Common myeloid progenitor, CD34-positive (primary cell): ENCODE measurements around the gene CPSF3.
"Not testable (repeated sequence)": the region's sequence is repeated elsewhere in the genome, so short reads cannot be mapped to it uniquely, and the experiment has no call there.

Source experiments
- CTCF ChIA-PET: fragments of 350-600 bp; sonication (Branson Sonifier 250); formaldehyde crosslinking; loops from one replicate; lab custom pipeline; 2021; ENCODE audit warnings: antibody characterized with exemption; lab: Charles Lee
- POLR2A ChIA-PET: fragments of 350-600 bp; sonication (Branson Sonifier 250); formaldehyde crosslinking; loops from one replicate; lab custom pipeline; 2021; ENCODE audit warnings: antibody characterized with exemption; lab: Charles Lee
- DNase-seq, 3 donors: peaks; one replicate each; pipeline versions ENCODE4 v3.0.0 to v3.0.0-alpha.2; 2013
- H3K27ac ChIP-seq, 2 experiments: 1 replicate in 1 of 2; 2 replicates in 1 of 2; pipeline ENCODE4 v1.7.0; 2013; ENCODE audit warnings: inconsistent platforms in 2 of 2, low read length in 2 of 2, mild to moderate bottlenecking in 2 of 2, low read depth in 1 of 2, moderate library complexity in 1 of 2; ENCODE audit not compliant: severe bottlenecking in 2 of 2, insufficient read depth in 1 of 2, poor library complexity in 1 of 2
- H3K27me3 ChIP-seq, 5 experiments: replicated peaks in 2 of 5; 1 replicate in 3 of 5; 2 replicates in 2 of 5; pipeline versions ENCODE4 v1.6.1 to v1.7.0; 2013; ENCODE audit warnings: low read length in 4 of 5, mild to moderate bottlenecking in 2 of 5, moderate library complexity in 2 of 5, inconsistent platforms in 1 of 5; ENCODE audit not compliant: insufficient read depth in 5 of 5, control insufficient read depth in 4 of 5
- H3K36me3 ChIP-seq, 4 experiments: 1 replicate in 2 of 4; 2 replicates in 2 of 4; pipeline versions ENCODE4 v1.6.1 to v1.7.0; 2013; ENCODE audit warnings: low read length in 3 of 4, control low read depth in 1 of 4, mild to moderate bottlenecking in 1 of 4; ENCODE audit not compliant: control insufficient read depth in 4 of 4, insufficient read depth in 4 of 4
- H3K4me1 ChIP-seq, 4 experiments: 1 replicate in 3 of 4; 2 replicates in 1 of 4; pipeline versions ENCODE4 v1.6.1 to v1.7.1; 2013; ENCODE audit warnings: low read length in 3 of 4, mild to moderate bottlenecking in 3 of 4, control low read depth in 1 of 4, inconsistent platforms in 1 of 4, moderate library complexity in 1 of 4; ENCODE audit not compliant: control insufficient read depth in 4 of 4, insufficient read depth in 4 of 4; ENCODE audit errors: control extremely low read depth in 1 of 4
- H3K4me3 ChIP-seq, 7 experiments: 1 replicate in 4 of 7; 2 replicates in 3 of 7; pipeline versions ENCODE4 v1.5.1 to v1.7.0; 2013; ENCODE audit warnings: mild to moderate bottlenecking in 7 of 7, low read length in 6 of 7, moderate library complexity in 6 of 7, inconsistent platforms in 2 of 7, low read depth in 2 of 7, control low read depth in 1 of 7; ENCODE audit not compliant: insufficient read depth in 4 of 7, control insufficient read depth in 1 of 7; ENCODE audit errors: extremely low read depth in 1 of 7
- H3K9me3 ChIP-seq, 5 experiments: 1 replicate in 4 of 5; 2 replicates in 1 of 5; pipeline versions ENCODE4 v1.6.1 to v1.7.1; 2013; ENCODE audit warnings: low read length in 4 of 5, mild to moderate bottlenecking in 2 of 5, inconsistent platforms in 1 of 5, low read depth in 1 of 5, moderate library complexity in 1 of 5; ENCODE audit not compliant: control insufficient read depth in 4 of 5, insufficient read depth in 2 of 5; ENCODE audit errors: control extremely low read depth in 1 of 5
- WGBS: methylation state at CpG from one replicate; pipeline ENCODE4 v1.1.5; 2013; ENCODE audit not compliant: insufficient coverage; 5-methylcytosine and 5-hydroxymethylcytosine counted together

Gene CPSF3

GRCh38 chr2:9398251-9398650 lies 25.2 kb upstream of the CPSF3 start:
- H3K27me3 ChIP-seq, H3K27ac ChIP-seq, POLR2A ChIA-PET, DNase-seq, H3K4me3 ChIP-seq, H3K9me3 ChIP-seq, H3K4me1 ChIP-seq: not testable (repeated sequence)
- CTCF ChIA-PET = interaction anchor here (1.5 kb wide), 1 partner anchor 9 kb away, joined by 3 read pairs; no protein-coding TSS in a partner anchor
- WGBS = 99% methylated on average over 11 of the region's 11 CpGs
- H3K36me3 ChIP-seq = peaks cover 0 to 19% (median 0%) of the 10 kb centered on the region in 4 experiments

DNA sequence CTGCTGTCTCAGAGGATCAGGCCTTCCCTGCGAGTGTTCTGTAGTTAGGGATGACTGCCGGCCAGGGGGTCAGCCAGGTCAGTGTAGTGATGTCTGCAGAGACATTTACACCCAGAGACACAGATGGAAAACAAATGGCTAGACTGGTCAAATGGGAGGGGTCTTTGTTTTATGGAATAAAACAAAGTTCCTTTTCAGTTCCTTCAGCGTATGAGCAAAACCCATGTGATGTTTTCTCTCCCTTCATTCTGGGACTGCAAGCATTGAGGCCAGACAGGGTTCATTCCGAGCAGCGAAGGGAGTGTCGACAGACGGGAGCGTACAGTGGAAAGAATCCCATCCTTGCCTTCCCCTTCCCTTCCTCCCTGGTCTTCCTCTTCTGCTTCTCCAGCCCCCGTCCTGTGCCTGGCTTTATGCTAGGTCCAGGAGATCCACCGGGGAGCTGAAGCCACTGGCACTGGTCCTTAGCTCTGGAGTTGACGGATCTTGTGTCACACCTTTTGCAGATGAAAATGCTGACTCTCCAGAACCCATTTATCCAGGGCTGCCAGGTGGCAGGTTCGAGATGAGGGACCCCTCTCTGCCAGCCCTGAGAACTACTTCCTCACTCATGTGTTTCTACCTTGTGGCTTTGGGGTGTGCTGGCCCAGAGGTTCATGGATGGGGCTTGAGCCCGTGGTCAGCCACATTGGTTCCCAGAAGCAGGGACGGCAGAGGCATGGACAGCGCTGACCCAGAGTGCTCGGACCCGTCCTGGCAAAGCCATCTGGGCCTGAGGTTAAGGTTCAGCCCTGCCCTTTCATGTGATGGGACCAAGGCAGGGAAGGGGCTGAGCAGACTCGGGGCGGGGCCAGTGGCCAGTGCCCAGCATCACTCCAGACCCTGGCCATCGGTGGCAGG lies 24.3 kb upstream of the CPSF3 start:
- 92% methylated on average over 20 of the region's 20 CpGs for WGBS
- Histone ChIP-seq H3K36me3 (peaks cover 0 to 18% (median 0%) of the 10 kb centered on the region in 4 experiments), H3K9me3 (no peaks in the 10 kb centered on the region), H3K4me1 (peaks cover 0 to 6% (median 3%) of the 10 kb centered on the region in 4 experiments), H3K27me3 (no peaks in the 10 kb centered on the region), H3K4me3 (no peak overlapping the region), H3K27ac (no peak overlapping the region)
- CTCF ChIA-PET = no interaction called here
- POLR2A ChIA-PET = no interaction called here
- no peak for DNase-seq

DNA sequence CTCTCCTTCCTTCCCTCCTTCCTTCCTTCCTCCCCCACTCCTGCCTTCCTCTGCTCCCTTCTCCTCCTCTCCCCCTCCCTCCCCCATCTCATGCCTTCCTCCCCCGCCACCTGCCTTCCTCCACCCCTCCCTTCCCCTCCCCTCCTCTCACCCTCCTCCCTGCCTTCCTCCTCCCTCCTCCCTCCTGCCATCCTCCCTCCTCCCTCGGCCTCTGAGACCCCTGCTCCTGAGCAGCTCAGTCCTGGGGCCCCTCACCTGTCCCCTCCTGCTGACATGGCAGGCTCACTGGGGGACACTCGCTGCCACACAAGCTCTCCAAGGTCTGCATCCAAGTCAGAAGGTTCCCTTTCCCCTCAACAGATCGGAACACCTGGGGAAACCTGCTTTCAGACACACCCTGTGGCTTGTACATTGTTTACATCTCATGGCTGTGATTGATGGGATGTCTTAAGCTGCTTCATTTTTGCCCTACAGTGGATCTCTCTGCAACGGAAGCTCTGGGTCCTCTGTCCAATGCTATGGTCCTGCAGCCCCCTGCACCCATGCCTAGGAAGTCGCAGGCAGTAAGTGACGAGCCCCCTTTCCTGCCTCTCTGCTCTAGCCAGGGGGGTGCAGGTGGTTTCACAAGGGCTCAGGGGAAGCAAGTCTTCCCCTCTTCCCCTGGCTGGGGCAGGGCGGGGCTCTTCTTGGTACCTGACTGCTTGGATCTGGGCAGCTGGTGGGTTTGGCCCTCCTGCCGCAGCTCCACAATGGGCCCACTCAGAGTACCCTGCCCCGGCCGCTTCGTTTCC lies 23.0 kb upstream of the CPSF3 start:
- Histone ChIP-seq H3K27me3 (no peaks in the 10 kb centered on the region), H3K9me3 (no peaks in the 10 kb centered on the region), H3K4me3 (no peak overlapping the region), H3K27ac (no peak overlapping the region), H3K4me1 (peaks cover 0 to 6% (median 3%) of the 10 kb centered on the region in 4 experiments), H3K36me3 (peaks cover 0 to 11% (median 0%) of the 10 kb centered on the region in 4 experiments)
- DNase-seq = no peak
- POLR2A ChIA-PET = no interaction called here
- CTCF ChIA-PET = no interaction called here
- WGBS = 96% methylated on average over 10 of the region's 12 CpGs

DNA sequence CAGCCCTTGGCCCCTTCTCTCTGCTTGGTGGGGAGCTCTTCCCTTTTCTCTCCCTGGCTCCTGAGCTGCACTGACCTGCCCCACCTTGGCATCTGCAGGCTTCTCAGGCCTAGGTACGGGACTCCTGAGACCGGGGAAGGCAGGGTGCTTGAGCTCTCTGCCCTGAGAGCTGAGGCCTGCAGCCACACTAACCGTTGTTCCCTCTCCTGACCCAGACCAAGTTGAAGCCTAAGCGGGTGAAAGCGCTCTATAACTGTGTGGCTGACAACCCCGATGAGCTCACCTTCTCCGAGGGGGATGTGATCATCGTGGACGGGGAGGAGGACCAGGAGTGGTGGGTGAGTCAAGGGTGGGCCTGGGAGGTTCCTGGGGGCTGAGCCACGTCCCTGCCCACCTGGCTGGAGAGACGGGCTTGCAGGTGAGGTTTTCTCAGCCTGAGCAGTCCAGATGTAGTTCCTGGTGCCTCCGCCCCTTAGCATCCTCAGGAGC lies 22.4 kb upstream of the CPSF3 start:
- Histone ChIP-seq H3K9me3 (no peaks in the 10 kb centered on the region), H3K27ac (no peak overlapping the region), H3K36me3 (peaks cover 0 to 9% (median 0%) of the 10 kb centered on the region in 4 experiments), H3K27me3 (no peaks in the 10 kb centered on the region), H3K4me3 (no peak overlapping the region), H3K4me1 (peaks cover 0 to 6% (median 3%) of the 10 kb centered on the region in 4 experiments)
- no peak for DNase-seq
- WGBS = 98% methylated on average over 7 of the region's 12 CpGs
- ChIA-PET POLR2A (no interaction called here), CTCF (no interaction called here)

GRCh38 chr2:9401646-9402371 lies 21.6 kb upstream of the CPSF3 start:
- Histone ChIP-seq H3K27me3 (no peaks in the 10 kb centered on the region), H3K4me1 (peaks cover 0 to 6% (median 3%) of the 10 kb centered on the region in 4 experiments), H3K9me3 (no peaks in the 10 kb centered on the region), H3K36me3 (peaks cover 0 to 12% (median 2%) of the 10 kb centered on the region in 4 experiments), H3K4me3 (no peak overlapping the region), H3K27ac (no peak overlapping the region)
- 94% methylated on average over 19 of the region's 19 CpGs for WGBS
- DNase-seq = no peak
- POLR2A ChIA-PET = no interaction called here
- CTCF ChIA-PET = interaction anchor here (0.6 kb wide), 1 partner anchor 1607 kb away, joined by 4 read pairs; no protein-coding TSS in a partner anchor

DNA sequence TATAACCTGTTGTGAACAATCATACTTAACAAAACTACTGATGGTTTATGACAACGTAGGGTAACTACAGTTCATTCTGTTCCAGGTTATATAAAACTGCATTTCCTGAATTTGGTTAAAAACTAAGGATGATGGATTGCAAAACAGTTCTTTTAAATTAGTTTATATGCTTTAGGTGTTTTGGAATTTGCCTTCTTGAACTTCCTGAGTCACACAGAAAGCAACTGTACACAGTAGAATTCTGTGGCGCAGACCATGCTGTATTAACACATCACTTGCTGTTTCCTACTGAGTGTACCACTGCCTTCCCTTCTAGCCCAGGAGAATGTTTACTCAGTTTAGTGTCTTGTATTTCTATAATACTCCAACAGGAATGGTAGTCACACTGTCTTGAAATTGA lies 19.5 kb upstream of the CPSF3 start:
- no peak overlapping the region for H3K27ac ChIP-seq
- ChIA-PET CTCF (no interaction called here), POLR2A (no interaction called here)
- H3K9me3 ChIP-seq = no peaks in the 10 kb centered on the region
- no CpG with 5 or more reads among the region's 2 CpGs for WGBS
- no peaks in the 10 kb centered on the region for H3K27me3 ChIP-seq
- DNase-seq = no peak
- H3K4me3 ChIP-seq = no peak overlapping the region
- peaks cover 0 to 6% (median 3%) of the 10 kb centered on the region in 4 experiments for H3K4me1 ChIP-seq
- H3K36me3 ChIP-seq = peaks cover 3 to 23% (median 21%) of the 10 kb centered on the region in 4 experiments
